Gastrocnemius medialis (tissue), 4 donors: Measurements from ENCODE around the gene ZBTB7A. TPM values are rescaled to one million over a fixed set of nuclear protein-coding genes. Genes with fewer than 3 reads are reported as not detected.

ENCODE experiments used
- ATAC-seq, 2 donors: fragments of 150-250 bp; one replicate each; pipeline ENCODE4 v1.9.1; 2016
- DNase-seq, 2 donors: peaks; one replicate each; pipeline ENCODE4 v3.0.0-alpha.2; 2019
- H3K27ac ChIP-seq, 4 donors: fragments of 200-600 bp; sonication (generic); 1 replicate in 1 of 4; 2 replicates in 3 of 4; pipeline ENCODE4 v1.5.1; 2016 to 2018; ENCODE audit warnings: mild to moderate bottlenecking in 2 of 4, moderate library complexity in 1 of 4
- H3K27me3 ChIP-seq, 3 donors: fragments of 200-600 bp; sonication (generic) in 2 of 3; 1 replicate in 1 of 3; 2 replicates in 2 of 3; pipeline versions ENCODE4 v1.5.1 to v1.6.0; 2016 to 2019; ENCODE audit warnings: mild to moderate bottlenecking in 1 of 3, moderate library complexity in 1 of 3
- H3K36me3 ChIP-seq, 2 donors: fragments of 200-600 bp; sonication (generic) in 1 of 2; one replicate each; pipeline ENCODE4 v1.5.1; 2017 to 2018
- H3K4me1 ChIP-seq, 2 donors: fragments of 200-600 bp; sonication (generic) in 1 of 2; one replicate each; pipeline ENCODE4 v1.5.1; 2016 to 2017; ENCODE audit warnings: mild to moderate bottlenecking in 2 of 2
- H3K4me3 ChIP-seq, 4 donors: fragments of 200-600 bp; sonication (generic) in 3 of 4; 1 replicate in 1 of 4; 2 replicates in 3 of 4; pipeline ENCODE4 v1.5.1; 2016 to 2019; ENCODE audit warnings: mild to moderate bottlenecking in 2 of 4
- H3K9me3 ChIP-seq, 3 donors: fragments of 200-600 bp; sonication (generic) in 2 of 3; 1 replicate in 1 of 3; 2 replicates in 2 of 3; pipeline ENCODE4 v1.5.1; 2016 to 2019
- CTCF ChIP-seq, 5 experiments: fragments of 450-650 bp in 3 of 5; fragments of 200-600 bp in 2 of 5; sonication (generic) in 2 of 5; IDR thresholded peaks in 4 of 5; conservative IDR thresholded peaks in 1 of 5; 1 replicate in 4 of 5; 2 replicates in 1 of 5; pipeline ENCODE4 v1.5.1; 2016 to 2019; ENCODE audit warnings: antibody characterized with exemption in 5 of 5, mild to moderate bottlenecking in 3 of 5, moderate library complexity in 3 of 5
- POLR2A ChIP-seq, 2 donors: fragments of 450-650 bp; IDR thresholded peaks; one replicate each; pipeline ENCODE4 v1.6.1; 2017; ENCODE audit warnings: antibody characterized with exemption in 2 of 2, mild to moderate bottlenecking in 2 of 2, moderate library complexity in 2 of 2
- in situ Hi-C, 4 donors: fragments of 200-750 bp; cut with MboI; loops; one replicate each; pipeline versions ENCODE4 v1.15.0 to v1.8.0; 2017; ENCODE audit warnings: low sequenced_read_pairs in 4 of 4
- intact Hi-C: fragments of 100-400 bp; cut with DNase I; formaldehyde crosslinking; loops from one replicate; pipeline ENCODE4 v1.15.1; 2023; ENCODE audit warnings: low total_unique reads
- total RNA-seq, 4 donors: library from RNA; depleted of rRNA; stranded (reverse); fragments of >200 nt; gene quantifications; one replicate each; pipeline versions ENCODE4 v1.1.0 to v1.2.3, GENCODE V29; 2016

ZBTB7A gene
- total RNA-seq, 4 donors from 2014 or later: 50.0 to 104 (median 91.9) TPM

- Histone ChIP-seq H3K4me3 (no peak overlapping the region), H3K36me3 (peaks cover 0 to 31% of the 10 kb centered on the region in 2 donors), H3K27me3 (no peaks in the 10 kb centered on the region), H3K27ac (no peak overlapping the region), H3K4me1 (peaks cover 0 to 4% of the 10 kb centered on the region in 2 donors), H3K9me3 (no peaks in the 10 kb centered on the region)
- in situ Hi-C loops: no loop called here
- DNase-seq (no peak), ATAC-seq (no peak)
- intact Hi-C loops: no loop called here
- TF ChIP-seq CTCF (IDR thresholded peaks at IDR 0.05 in 4 of 5, conservative IDR thresholded peaks at IDR 0.05 in 1 of 5) (no peak), POLR2A (IDR thresholded peaks at IDR 0.05) (no peak)
Observed at GRCh38 chr19:4027146-4027545, 39.6 kb downstream of the ZBTB7A start.

- H3K27ac ChIP-seq: no peak overlapping the region
- H3K4me3 ChIP-seq: no peak overlapping the region
- in situ Hi-C loops: no loop called here
- H3K27me3 ChIP-seq: no peaks in the 10 kb centered on the region
- H3K9me3 ChIP-seq: no peaks in the 10 kb centered on the region
- H3K36me3 ChIP-seq: peaks cover 0 to 25% of the 10 kb centered on the region in 2 donors
- TF ChIP-seq POLR2A (IDR thresholded peaks at IDR 0.05) (no peak), CTCF (IDR thresholded peaks at IDR 0.05 in 4 of 5, conservative IDR thresholded peaks at IDR 0.05 in 1 of 5) (no peak)
- DNase-seq (no peak), ATAC-seq (no peak)
- intact Hi-C loops: no loop called here
- peaks cover 2 to 4% of the 10 kb centered on the region in 2 donors for H3K4me1 ChIP-seq
Observed at GRCh38 chr19:4025317-4025716, 41.4 kb downstream of the ZBTB7A start.

- peak overlapping the region in 2 of 4 donors; percentile 4 to 13 for H3K4me3 ChIP-seq
- intact Hi-C loops (no loop called here), in situ Hi-C loops (loop anchor here in 1 of 4 donors (25.0 kb wide), 1 partner anchor 114 kb away; no protein-coding TSS in a partner anchor)
- peaks cover 5 to 7% of the 10 kb centered on the region in 2 donors for H3K4me1 ChIP-seq
- no peak for TF ChIP-seq CTCF (IDR thresholded peaks at IDR 0.05 in 4 of 5, conservative IDR thresholded peaks at IDR 0.05 in 1 of 5)
- TF ChIP-seq POLR2A (IDR thresholded peaks at IDR 0.05): no peak
- H3K9me3 ChIP-seq: no peaks in the 10 kb centered on the region
- peaks cover 0 to 11% of the 10 kb centered on the region in 2 donors for H3K36me3 ChIP-seq
- H3K27me3 ChIP-seq: no peaks in the 10 kb centered on the region
- ATAC-seq: peak in 1 of 2 donors; percentile 28
- peak overlapping the region in 3 of 4 donors; percentile 33 to 45 (median 41) for H3K27ac ChIP-seq
- DNase-seq: no peak
Observed at GRCh38 chr19:4023600-4024398, 42.9 kb downstream of the ZBTB7A start.

- no peaks in the 10 kb centered on the region for H3K36me3 ChIP-seq
- no peak for DNase-seq
- H3K27me3 ChIP-seq: no peaks in the 10 kb centered on the region
- no peak for ATAC-seq
- H3K9me3 ChIP-seq: no peaks in the 10 kb centered on the region
- intact Hi-C loops (no loop called here), in situ Hi-C loops (loop anchor here in 1 of 4 donors (25.0 kb wide), 1 partner anchor 118 kb away; no protein-coding TSS in a partner anchor)
- H3K4me1 ChIP-seq: peaks cover 25% of the 10 kb centered on the region in 2 donors
- TF ChIP-seq CTCF (IDR thresholded peaks at IDR 0.05 in 4 of 5, conservative IDR thresholded peaks at IDR 0.05 in 1 of 5): no peak
- no peak for TF ChIP-seq POLR2A (IDR thresholded peaks at IDR 0.05)
- peak overlapping the region in 1 of 4 donors; percentile 65 for H3K27ac ChIP-seq
- H3K4me3 ChIP-seq: no peak overlapping the region
Observed at GRCh38 chr19:4019578-4019977, 47.1 kb downstream of the ZBTB7A start.
